HL-60/S4 treated with phorbol 12-myristate 13-acetate at 8.2 ng/mL for 4 days and 3 days (cell line): ENCODE results near the gene GBE1.
"Not testable (repeated sequence)": the region's sequence is repeated elsewhere in the genome, so short reads cannot be mapped to it uniquely, and the experiment has no call there.

Source experiments
- in situ Hi-C: fragments of 300-500 bp; cut with MboI; formaldehyde crosslinking; loops from 2 replicates; pipeline ENCODE4 v1.15.0; 2022; ENCODE audit warnings: low sequenced_read_pairs

The GBE1 gene

GRCh38 chr3:81544385-81544784, 217.1 kb downstream of the GBE1 start:
- in situ Hi-C loops: no loop called here

- in situ Hi-C loops: no loop called here
These were observed 220.7 kb downstream of the GBE1 start for GRCh38 chr3:81540787-81541186.

GRCh38 chr3:81531846-81532245, 229.6 kb downstream of the GBE1 start:
- in situ Hi-C loops: no loop called here

GRCh38 chr3:81531263-81531662, 230.2 kb downstream of the GBE1 start:
- in situ Hi-C loops: no loop called here

- in situ Hi-C loops: no loop called here
These were observed 231.1 kb downstream of the GBE1 start for GRCh38 chr3:81530180-81530939.

- in situ Hi-C loops: no loop called here
These were observed 239.6 kb downstream of the GBE1 start for GRCh38 chr3:81521855-81522254.

GRCh38 chr3:81518945-81519344, 242.5 kb downstream of the GBE1 start:
- in situ Hi-C loops: no loop called here

GRCh38 chr3:81516042-81516441, 245.4 kb downstream of the GBE1 start:
- in situ Hi-C loops: no loop called here

- in situ Hi-C loops: no loop called here
These were observed 247.9 kb downstream of the GBE1 start for GRCh38 chr3:81513591-81513990.

- in situ Hi-C loops: no loop called here
These were observed 258.4 kb downstream of the GBE1 start for GRCh38 chr3:81503026-81503425.

GRCh38 chr3:81502236-81502635, 259.2 kb downstream of the GBE1 start:
- in situ Hi-C loops: no loop called here

- in situ Hi-C loops: no loop called here
These were observed 261.4 kb downstream of the GBE1 start for GRCh38 chr3:81500039-81500438.

- in situ Hi-C loops: no loop called here
These were observed 263.7 kb downstream of the GBE1 start for GRCh38 chr3:81497572-81498251.

GRCh38 chr3:81496407-81497104, 264.9 kb downstream of the GBE1 start:
- in situ Hi-C loops: no loop called here

- in situ Hi-C loops: not testable (repeated sequence)
These were observed 269.0 kb downstream of the GBE1 start for GRCh38 chr3:81492471-81492870.

GRCh38 chr3:81492040-81492439, 269.4 kb downstream of the GBE1 start:
- in situ Hi-C loops: no loop called here

GRCh38 chr3:81490541-81491288, 270.7 kb downstream of the GBE1 start:
- in situ Hi-C loops: no loop called here

GRCh38 chr3:81485444-81485865, 276.0 kb downstream of the GBE1 start:
- in situ Hi-C loops: no loop called here

GRCh38 chr3:81484520-81484919, 276.9 kb downstream of the GBE1 start:
- in situ Hi-C loops: no loop called here

- in situ Hi-C loops: no loop called here
These were observed 278.4 kb downstream of the GBE1 start for GRCh38 chr3:81483046-81483445.

- in situ Hi-C loops: no loop called here
These were observed 283.7 kb downstream of the GBE1 start for GRCh38 chr3:81477740-81478139.
